SK-N-SH (cell line): Measurements from ENCODE around the gene PPP2R5B. TPM values are rescaled to one million over a fixed set of nuclear protein-coding genes. Genes with fewer than 3 reads are reported as not detected.

Experiments used
- CTCF ChIA-PET: fragments of 300-600, 350-600 bp; formaldehyde crosslinking; extraction: SDS; loops from one replicate; lab custom pipeline; 2021; lab: Yijun Ruan, JAX
- POLR2A ChIA-PET: fragments of 350-600 bp; sonication (Branson Sonifier 250); formaldehyde crosslinking; extraction: SDS; loops from one replicate; lab custom pipeline; 2020; ENCODE audit warnings: antibody characterized with exemption, inconsistent platforms; lab: Yijun Ruan, JAX
- DNase-seq: peaks from one replicate; pipeline ENCODE4 v3.0.0; 2012
- H2AFZ ChIP-seq: fragments of 200-600 bp; sonication (generic); 2 replicates; pipeline ENCODE4 v1.8.1; 2016; ENCODE audit warnings: antibody characterized with exemption, mild to moderate bottlenecking, low read depth
- H3F3A ChIP-seq: fragments of 200-600 bp; sonication (generic); replicated peaks from 2 replicates; pipeline ENCODE3; 2016; ENCODE audit warnings: antibody characterized with exemption, mild to moderate bottlenecking; ENCODE audit not compliant: insufficient read depth
- H3K27ac ChIP-seq, 2 experiments: fragments of 200-500 bp in 1 of 2; fragments of 200-600 bp in 1 of 2; sonication (Bioruptor generic) in 1 of 2; sonication (generic), shearing (Covaris generic) in 1 of 2; 2 replicates each; pipeline versions ENCODE4 v1.5.1 to v1.6.1; 2014 to 2016; ENCODE audit warnings: low read depth in 2 of 2, inconsistent platforms in 1 of 2, low read length in 1 of 2, mild to moderate bottlenecking in 1 of 2, mixed read lengths in 1 of 2
- H3K27me3 ChIP-seq: fragments of 200-600 bp; sonication (generic), shearing (Covaris generic); 2 replicates; pipeline ENCODE4 v1.6.1; 2016; ENCODE audit warnings: mixed run types; ENCODE audit not compliant: insufficient read depth
- H3K36me3 ChIP-seq, 2 experiments: fragments of 200-500 bp in 1 of 2; fragments of 200-600 bp in 1 of 2; sonication (Bioruptor generic) in 1 of 2; sonication (generic) in 1 of 2; replicated peaks in 1 of 2; 2 replicates each; pipeline versions ENCODE3 to v1.5.1; 2014 to 2016; ENCODE audit warnings: low read length in 1 of 2, mild to moderate bottlenecking in 1 of 2; ENCODE audit not compliant: insufficient read depth in 2 of 2, control insufficient read depth in 1 of 2
- H3K4me1 ChIP-seq, 2 experiments: fragments of 200-500 bp in 1 of 2; fragments of 200-600 bp in 1 of 2; sonication (Bioruptor generic) in 1 of 2; sonication (generic), shearing (Covaris generic) in 1 of 2; 2 replicates each; pipeline versions ENCODE4 v1.5.1 to v1.6.1; 2014 to 2016; ENCODE audit warnings: low read depth in 1 of 2, low read length in 1 of 2, mixed run types in 1 of 2; ENCODE audit not compliant: insufficient read depth in 2 of 2, control insufficient read depth in 1 of 2
- H3K4me2 ChIP-seq: fragments of 200-600 bp; sonication (generic), shearing (Covaris generic); 2 replicates; pipeline ENCODE4 v1.6.1; 2017; ENCODE audit warnings: mixed run types
- H3K4me3 ChIP-seq, 2 experiments: fragments of 200-500 bp in 1 of 2; fragments of 200-600 bp in 1 of 2; sonication (Bioruptor generic) in 1 of 2; sonication (generic), shearing (Covaris generic) in 1 of 2; 2 replicates each; pipeline versions ENCODE4 v1.5.1 to v1.8.1; 2014 to 2016; ENCODE audit warnings: low read depth in 2 of 2, inconsistent platforms in 1 of 2, low read length in 1 of 2, mild to moderate bottlenecking in 1 of 2, mixed read lengths in 1 of 2, moderate library complexity in 1 of 2
- H3K79me2 ChIP-seq: fragments of 200-600 bp; sonication (generic); 2 replicates; pipeline ENCODE4 v1.8.1; 2017; ENCODE audit warnings: mild to moderate bottlenecking; ENCODE audit not compliant: insufficient read depth
- H3K9ac ChIP-seq: fragments of 200-600 bp; sonication (generic); 2 replicates; pipeline ENCODE4 v1.6.1; 2017; ENCODE audit warnings: mixed run types
- H3K9me2 ChIP-seq: fragments of 200-600 bp; sonication (generic); 2 replicates; pipeline ENCODE4 v1.6.1; 2017; ENCODE audit warnings: mixed run types
- H3K9me3 ChIP-seq: fragments of 200-600 bp; sonication (generic); 2 replicates; pipeline ENCODE4 v1.6.1; 2017; ENCODE audit warnings: mixed run types, mild to moderate bottlenecking, moderate library complexity
- H4K20me1 ChIP-seq: fragments of 200-600 bp; sonication (generic); 2 replicates; pipeline ENCODE4 v1.6.1; 2017; ENCODE audit warnings: mild to moderate bottlenecking, mixed run types; ENCODE audit not compliant: insufficient read depth
- CHD2 ChIP-seq: fragments of 150-350 bp; IDR thresholded peaks from 2 replicates; pipeline ENCODE4 v1.6.1; 2018; ENCODE audit warnings: low read length; ENCODE audit not compliant: partially characterized antibody
- EP300 ChIP-seq, 2 experiments: IDR thresholded peaks; 2 replicates each; pipeline versions ENCODE4 v1.4.0 to v1.6.1; 2012; ENCODE audit warnings: borderline replicate concordance in 1 of 2, low read depth in 1 of 2, low read length in 1 of 2
- FOSL2 ChIP-seq: IDR thresholded peaks from 2 replicates; pipeline ENCODE4 v1.4.0; 2012; ENCODE audit warnings: low read depth, mild to moderate bottlenecking, moderate library complexity, borderline replicate concordance
- GABPA ChIP-seq: IDR thresholded peaks from 2 replicates; pipeline ENCODE4 v1.4.0; 2012; ENCODE audit warnings: low read depth, mild to moderate bottlenecking
- GATA2 ChIP-seq: sonication (generic); formaldehyde crosslinking; IDR thresholded peaks from 2 replicates; pipeline ENCODE4 v1.5.0; 2020; ENCODE audit warnings: mild to moderate bottlenecking, missing genetic modification reagents
- JUND ChIP-seq: IDR thresholded peaks from 2 replicates; pipeline ENCODE4 v1.4.0; 2012
- MXI1 ChIP-seq: IDR thresholded peaks from 2 replicates; pipeline ENCODE4 v1.6.1; 2012; ENCODE audit warnings: mild to moderate bottlenecking, low read depth, low read length, improper control_type of control experiment
- RFX5 ChIP-seq: IDR thresholded peaks from 2 replicates; pipeline ENCODE4 v1.6.1; 2012; ENCODE audit warnings: mild to moderate bottlenecking, improper control_type of control experiment, low read length
- RXRA ChIP-seq: IDR thresholded peaks from 2 replicates; pipeline ENCODE4 v1.4.0; 2012; ENCODE audit warnings: low read depth, mild to moderate bottlenecking, borderline replicate concordance
- SIN3A ChIP-seq: IDR thresholded peaks from 2 replicates; pipeline ENCODE4 v1.6.1; 2012; ENCODE audit warnings: low read depth, mild to moderate bottlenecking, low read length, moderate library complexity, borderline replicate concordance
- TAF1 ChIP-seq: IDR thresholded peaks from 2 replicates; pipeline ENCODE4 v1.6.1; 2012; ENCODE audit warnings: low read depth, mild to moderate bottlenecking, low read length, moderate library complexity, borderline replicate concordance
- TCF12 ChIP-seq: IDR thresholded peaks from 2 replicates; pipeline ENCODE4 v1.4.0; 2012
- USF2 ChIP-seq: fragments of 150-350 bp; IDR thresholded peaks from 2 replicates; pipeline ENCODE4 v1.6.1; 2017; ENCODE audit warnings: antibody characterized with exemption, low read length, low read depth, borderline replicate concordance
- YY1 ChIP-seq: IDR thresholded peaks from 2 replicates; pipeline ENCODE4 v1.4.0; 2012; ENCODE audit warnings: low read depth, mild to moderate bottlenecking
- WGBS: methylation state at CpG from one replicate; pipeline ENCODE4 v1.1.6; 2017; ENCODE audit warnings: low lambda C conversion rate; 5-methylcytosine and 5-hydroxymethylcytosine counted together
- polyA plus RNA-seq, 3 experiments: library from polyadenylated mRNA; depleted of rRNA; stranded (reverse); fragments of >200 nt; gene quantifications; 2 replicates each; pipeline ENCODE4 v1.2.3, GENCODE V29; 2012
- TF ChIP-seq, protein P1 (sequence below): fragments of 150-350 bp; IDR thresholded peaks from 2 replicates; pipeline ENCODE4 v1.6.1; 2016; ENCODE audit warnings: mild to moderate bottlenecking, low read depth, low read length
- TF ChIP-seq, protein P2 (sequence below): IDR thresholded peaks from 2 replicates; pipeline ENCODE4 v1.4.0; 2012; ENCODE audit warnings: low read depth, borderline replicate concordance
- TF ChIP-seq, protein P3 (sequence below): fragments of 200-600 bp; sonication (generic); IDR thresholded peaks from 2 replicates; pipeline ENCODE4 v1.6.1; 2017; ENCODE audit warnings: antibody characterized with exemption, mild to moderate bottlenecking, moderate library complexity

PPP2R5B gene
- polyA plus RNA-seq, 1 of the 3 experiments (the other 2 are of a cell fraction): 15.1 TPM

DNA sequence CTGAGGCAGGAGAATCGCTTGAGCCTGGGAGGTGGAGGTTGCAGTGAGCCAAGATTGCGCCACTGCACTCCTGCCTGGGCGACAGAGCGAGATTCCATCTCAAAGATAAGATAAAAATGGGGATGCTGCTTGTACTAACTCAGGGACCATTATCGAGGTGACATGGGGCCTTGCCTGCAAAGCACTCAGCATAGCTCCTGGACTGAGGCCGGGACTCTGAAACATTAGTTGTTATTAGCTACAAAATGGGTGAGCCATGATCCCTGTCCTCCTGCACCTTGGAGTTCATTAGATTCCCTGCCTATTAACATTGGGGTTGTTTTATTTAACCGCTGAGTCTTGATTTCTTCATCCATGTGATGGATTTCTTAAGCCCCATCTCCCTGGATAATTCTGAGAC is 5.1 kb downstream of the PPP2R5B start:
- no peak for DNase-seq
- Histone ChIP-seq H3K27me3 (no peaks in the 10 kb centered on the region), H3K36me3 (peaks cover 11 to 44% of the 10 kb centered on the region in 2 experiments), H3K79me2 (peaks cover 11% of the 10 kb centered on the region; the same call in 1 of the 2 replicates), H3K9ac (no peak overlapping the region), H3F3A (no peaks in the 10 kb centered on the region), H2AFZ (no peak overlapping the region), H3K4me3 (no peak overlapping the region), H3K9me2 (no peaks in the 10 kb centered on the region), H3K9me3 (no peaks in the 10 kb centered on the region), H3K27ac (no peak overlapping the region)
- WGBS: 91% methylated on average over 7 of the region's 7 CpGs
- ChIA-PET POLR2A (no interaction called here), CTCF (interaction anchor here (1.9 kb wide), 1 partner anchor 85 kb away, joined by 8 read pairs; the partner anchor contains the start of gene ARL2)
- no peak for TF ChIP-seq GABPA
- no peak for TF ChIP-seq YY1
- TF ChIP-seq TAF1: no peak
- no peak for TF ChIP-seq RFX5
- TF ChIP-seq, protein P1, sequence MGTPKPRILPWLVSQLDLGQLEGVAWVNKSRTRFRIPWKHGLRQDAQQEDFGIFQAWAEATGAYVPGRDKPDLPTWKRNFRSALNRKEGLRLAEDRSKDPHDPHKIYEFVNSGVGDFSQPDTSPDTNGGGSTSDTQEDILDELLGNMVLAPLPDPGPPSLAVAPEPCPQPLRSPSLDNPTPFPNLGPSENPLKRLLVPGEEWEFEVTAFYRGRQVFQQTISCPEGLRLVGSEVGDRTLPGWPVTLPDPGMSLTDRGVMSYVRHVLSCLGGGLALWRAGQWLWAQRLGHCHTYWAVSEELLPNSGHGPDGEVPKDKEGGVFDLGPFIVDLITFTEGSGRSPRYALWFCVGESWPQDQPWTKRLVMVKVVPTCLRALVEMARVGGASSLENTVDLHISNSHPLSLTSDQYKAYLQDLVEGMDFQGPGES: no peak
- no peak for TF ChIP-seq GATA2
- TF ChIP-seq RXRA: no peak
- TF ChIP-seq, protein P2, sequence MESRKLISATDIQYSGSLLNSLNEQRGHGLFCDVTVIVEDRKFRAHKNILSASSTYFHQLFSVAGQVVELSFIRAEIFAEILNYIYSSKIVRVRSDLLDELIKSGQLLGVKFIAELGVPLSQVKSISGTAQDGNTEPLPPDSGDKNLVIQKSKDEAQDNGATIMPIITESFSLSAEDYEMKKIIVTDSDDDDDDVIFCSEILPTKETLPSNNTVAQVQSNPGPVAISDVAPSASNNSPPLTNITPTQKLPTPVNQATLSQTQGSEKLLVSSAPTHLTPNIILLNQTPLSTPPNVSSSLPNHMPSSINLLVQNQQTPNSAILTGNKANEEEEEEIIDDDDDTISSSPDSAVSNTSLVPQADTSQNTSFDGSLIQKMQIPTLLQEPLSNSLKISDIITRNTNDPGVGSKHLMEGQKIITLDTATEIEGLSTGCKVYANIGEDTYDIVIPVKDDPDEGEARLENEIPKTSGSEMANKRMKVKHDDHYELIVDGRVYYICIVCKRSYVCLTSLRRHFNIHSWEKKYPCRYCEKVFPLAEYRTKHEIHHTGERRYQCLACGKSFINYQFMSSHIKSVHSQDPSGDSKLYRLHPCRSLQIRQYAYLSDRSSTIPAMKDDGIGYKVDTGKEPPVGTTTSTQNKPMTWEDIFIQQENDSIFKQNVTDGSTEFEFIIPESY: no peak
- no peak for TF ChIP-seq JUND
- no peak for TF ChIP-seq TCF12
- no peak for TF ChIP-seq SIN3A
- TF ChIP-seq, protein P3, sequence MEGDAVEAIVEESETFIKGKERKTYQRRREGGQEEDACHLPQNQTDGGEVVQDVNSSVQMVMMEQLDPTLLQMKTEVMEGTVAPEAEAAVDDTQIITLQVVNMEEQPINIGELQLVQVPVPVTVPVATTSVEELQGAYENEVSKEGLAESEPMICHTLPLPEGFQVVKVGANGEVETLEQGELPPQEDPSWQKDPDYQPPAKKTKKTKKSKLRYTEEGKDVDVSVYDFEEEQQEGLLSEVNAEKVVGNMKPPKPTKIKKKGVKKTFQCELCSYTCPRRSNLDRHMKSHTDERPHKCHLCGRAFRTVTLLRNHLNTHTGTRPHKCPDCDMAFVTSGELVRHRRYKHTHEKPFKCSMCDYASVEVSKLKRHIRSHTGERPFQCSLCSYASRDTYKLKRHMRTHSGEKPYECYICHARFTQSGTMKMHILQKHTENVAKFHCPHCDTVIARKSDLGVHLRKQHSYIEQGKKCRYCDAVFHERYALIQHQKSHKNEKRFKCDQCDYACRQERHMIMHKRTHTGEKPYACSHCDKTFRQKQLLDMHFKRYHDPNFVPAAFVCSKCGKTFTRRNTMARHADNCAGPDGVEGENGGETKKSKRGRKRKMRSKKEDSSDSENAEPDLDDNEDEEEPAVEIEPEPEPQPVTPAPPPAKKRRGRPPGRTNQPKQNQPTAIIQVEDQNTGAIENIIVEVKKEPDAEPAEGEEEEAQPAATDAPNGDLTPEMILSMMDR: no peak
- no peak for TF ChIP-seq FOSL2
- TF ChIP-seq EP300 (IDR thresholded peaks at IDR 0.05; ENCODE audit: borderline replicate concordance in 1 of 2, low read depth in 1 of 2, low read length in 1 of 2): no peak
- no peak for TF ChIP-seq MXI1
- no peak for TF ChIP-seq CHD2
- no peak for TF ChIP-seq USF2
- TF ChIP-seq, all 33 proteins: peak for 0
- no peaks in the 10 kb centered on the region for H4K20me1 ChIP-seq
- H3K4me1 ChIP-seq: peaks cover 0 to 18% of the 10 kb centered on the region in 2 experiments; a peak in 1 of 4 replicates
- H3K4me2 ChIP-seq: no peak overlapping the region
